GM12891 (cell line): ENCODE measurements around the gene CRISPLD2.

ENCODE experiments used
- POLR2A ChIP-seq: IDR thresholded peaks from 2 replicates; pipeline ENCODE4 v1.6.1; 2011; ENCODE audit warnings: low read depth, low read length, control low read depth
- POLR2AphosphoS5 ChIP-seq: IDR thresholded peaks from 2 replicates; pipeline ENCODE4 v1.6.1; 2011; ENCODE audit warnings: low read depth, low read length, control low read depth
- POU2F2 ChIP-seq: IDR thresholded peaks from 2 replicates; pipeline ENCODE4 v1.6.1; 2011; ENCODE audit warnings: low read depth, mild to moderate bottlenecking, control low read depth, low read length, moderate library complexity
- TAF1 ChIP-seq: IDR thresholded peaks from 2 replicates; pipeline ENCODE4 v1.6.1; 2011; ENCODE audit warnings: low read depth, low read length, control low read depth

DNA sequence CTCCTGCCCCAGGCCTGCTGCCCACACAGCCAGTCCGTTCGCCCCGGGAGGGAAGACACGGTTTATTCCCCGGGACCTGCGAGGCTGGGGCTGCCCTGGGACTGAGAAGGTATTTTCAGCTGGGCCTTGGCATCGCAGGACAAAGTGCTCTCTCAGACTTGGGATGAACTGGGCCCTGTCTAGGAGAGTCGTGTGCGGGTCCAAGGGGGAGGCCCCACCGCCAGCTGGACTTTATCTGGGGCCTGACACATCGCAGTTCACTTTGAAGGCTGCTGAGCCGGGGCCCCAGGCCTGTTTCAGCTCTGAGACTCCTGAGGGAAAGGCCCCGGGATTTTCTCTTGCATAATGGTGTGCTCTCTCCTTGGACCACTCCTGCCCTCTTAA, 6.8 kb downstream of the CRISPLD2 start:
- TF ChIP-seq TAF1 (no peak), POLR2AphosphoS5 (no peak), POLR2A (no peak), POU2F2 (no peak)
